Neural progenitor cell (in vitro differentiated cells): ENCODE measurements around the gene TFCP2. TPM values are rescaled to one million over a fixed set of nuclear protein-coding genes. Genes with fewer than 3 reads are reported as not detected.
A peak's percentile ranks its signal among the peaks of the same experiment; 100 is the strongest.

Experiments
- DNase-seq: peaks from one replicate; pipeline ENCODE4 v3.0.0-alpha.2; 2016; ENCODE audit warnings: low spot score
- H2AFZ ChIP-seq: fragments of 200-600 bp; sonication (generic); replicated peaks from 2 replicates; pipeline ENCODE4 v1.6.1; 2016; ENCODE audit warnings: antibody characterized with exemption
- H3F3A ChIP-seq: fragments of 200-600 bp; sonication (generic); 2 replicates; pipeline ENCODE4 v1.6.1; 2016; ENCODE audit warnings: antibody characterized with exemption, low read depth
- H3K27ac ChIP-seq: fragments of 200-600 bp; sonication (generic); 2 replicates; pipeline ENCODE4 v1.5.1; 2016; ENCODE audit warnings: mild to moderate bottlenecking
- H3K27me3 ChIP-seq: fragments of 200-600 bp; sonication (generic); 2 replicates; pipeline ENCODE4 v1.6.1; 2016; ENCODE audit warnings: mild to moderate bottlenecking, moderate library complexity
- H3K36me3 ChIP-seq: fragments of 200-600 bp; sonication (generic); 2 replicates; pipeline ENCODE4 v1.5.1; 2016
- H3K4me1 ChIP-seq: fragments of 200-600 bp; sonication (generic); 2 replicates; pipeline ENCODE4 v1.6.1; 2016; ENCODE audit warnings: mixed run types
- H3K4me2 ChIP-seq: fragments of 200-600 bp; sonication (generic); 2 replicates; pipeline ENCODE4 v1.6.1; 2016
- H3K4me3 ChIP-seq: fragments of 200-600 bp; sonication (generic); 2 replicates; pipeline ENCODE4 v1.5.1; 2016
- H3K79me2 ChIP-seq: fragments of 200-600 bp; sonication (generic); 2 replicates; pipeline ENCODE4 v1.6.1; 2016; ENCODE audit warnings: low read depth
- H3K9ac ChIP-seq: fragments of 200-600 bp; sonication (generic); 2 replicates; pipeline ENCODE4 v1.6.1; 2016
- H3K9me3 ChIP-seq: fragments of 200-600 bp; sonication (generic); 2 replicates; pipeline ENCODE4 v1.5.1; 2016; ENCODE audit warnings: low read depth
- H4K20me1 ChIP-seq: fragments of 200-600 bp; sonication (generic); 2 replicates; pipeline ENCODE4 v1.6.1; 2016; ENCODE audit warnings: low read depth
- H3K27ac Mint-ChIP-seq: 3 replicates; pipeline ENCODE4 v1.8.0; 2021; ENCODE audit warnings: mixed read lengths
- H3K27me3 Mint-ChIP-seq: 2 replicates; pipeline ENCODE4 v1.8.0; 2022; ENCODE audit warnings: low read depth, mild to moderate bottlenecking, inconsistent platforms, moderate library complexity, mixed read lengths; ENCODE audit not compliant: insufficient read depth
- H3K36me3 Mint-ChIP-seq: 3 replicates; pipeline ENCODE4 v1.8.0; 2021; ENCODE audit warnings: mixed read lengths
- H3K4me1 Mint-ChIP-seq: 3 replicates; pipeline ENCODE4 v1.8.0; 2021; ENCODE audit warnings: mixed read lengths
- H3K4me3 Mint-ChIP-seq: 3 replicates; pipeline ENCODE4 v1.8.0; 2021; ENCODE audit warnings: mild to moderate bottlenecking, moderate library complexity, mixed read lengths
- H3K9me3 Mint-ChIP-seq: 3 replicates; pipeline ENCODE4 v1.8.0; 2020; ENCODE audit warnings: mixed read lengths
- EZH2 ChIP-seq: fragments of 200-600 bp; sonication (generic); IDR thresholded peaks from 2 replicates; pipeline ENCODE4 v1.6.1; 2017; ENCODE audit warnings: antibody characterized with exemption, mild to moderate bottlenecking, moderate library complexity
- EZH2phosphoT487 ChIP-seq: fragments of 200-600 bp; sonication (generic); IDR thresholded peaks from 2 replicates; pipeline ENCODE4 v1.6.1; 2017; ENCODE audit warnings: antibody characterized with exemption
- total RNA-seq: library from RNA; depleted of rRNA; stranded (reverse); fragments of >200 nt; gene quantifications from 2 replicates; pipeline ENCODE4 v1.2.3, GENCODE V29; 2015; ENCODE audit warnings: low replicate concordance
- TF ChIP-seq, protein P1 (sequence below): fragments of 200-600 bp; sonication (generic); IDR thresholded peaks from 2 replicates; pipeline ENCODE4 v1.5.1; 2017; ENCODE audit warnings: antibody characterized with exemption, mild to moderate bottlenecking

Gene TFCP2
- total RNA-seq, 1 donor from 2014 or later: 28.8 TPM

DNA sequence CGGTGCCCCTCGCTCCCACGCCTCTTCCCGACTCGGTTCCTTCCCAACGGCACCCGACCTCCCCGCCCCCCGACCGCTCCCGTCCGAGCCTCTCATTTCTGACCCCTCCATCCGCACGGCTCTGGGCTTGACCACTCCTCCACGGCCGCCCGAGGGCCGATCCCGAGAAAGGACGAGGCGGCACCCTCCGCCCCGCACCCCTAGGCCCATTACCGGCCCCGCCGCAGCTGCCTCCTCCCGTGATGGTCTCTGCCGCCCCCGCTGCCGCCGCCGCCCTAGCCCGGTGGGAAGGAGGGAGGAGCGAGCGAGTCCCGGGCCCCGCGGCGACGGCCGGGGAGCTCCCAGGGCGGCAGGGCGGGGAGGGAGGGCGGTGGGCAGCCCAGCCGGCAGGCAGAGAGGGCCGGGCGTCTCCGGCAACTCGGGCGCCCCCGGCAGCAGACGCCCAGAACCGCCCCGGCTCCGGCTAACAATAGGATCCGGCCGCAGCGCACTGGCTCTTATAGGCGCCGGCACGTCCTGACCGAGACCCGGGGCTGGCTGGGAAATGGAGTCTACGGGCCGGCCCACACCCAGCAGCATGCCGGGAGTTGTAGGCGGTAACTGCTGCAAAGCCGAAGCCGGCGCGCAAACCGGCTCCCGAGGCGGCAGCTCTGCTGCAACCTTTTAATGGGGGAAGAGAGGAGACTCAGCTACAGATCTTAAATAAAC lies 89.7 kb downstream of the TFCP2 start, which contains the start of gene CSRNP2:
Gene CSRNP2 (minus strand): TSS at position 471 of the 708 bp plus-strand sequence. CDS start 7,035 bp downstream, outside the sequence.
- no peaks in the 10 kb centered on the region for H3K9me3 Mint-ChIP-seq
- Histone ChIP-seq H3K36me3 (no peaks in the 10 kb centered on the region), H3K27ac (peak within 1 kb of the TSS; percentile 94), H2AFZ (peak within 1 kb of the TSS; percentile 93), H3K9me3 (no peaks in the 10 kb centered on the region), H3K4me2 (peak within 1 kb of the TSS; percentile 91), H3K4me3 (peak within 1 kb of the TSS; percentile 96), H4K20me1 (peaks cover 32% of the 10 kb centered on the region), H3K9ac (peak within 1 kb of the TSS; percentile 89), H3F3A (peaks cover 32% of the 10 kb centered on the region), H3K4me1 (peaks cover 10% of the 10 kb centered on the region), H3K27me3 (no peaks in the 10 kb centered on the region), H3K79me2 (peaks cover 45% of the 10 kb centered on the region)
- peak; percentile 99 for DNase-seq
- H3K27me3 Mint-ChIP-seq: peaks cover 3% of the 10 kb centered on the region
- H3K4me1 Mint-ChIP-seq: peaks cover 29% of the 10 kb centered on the region
- TF ChIP-seq, protein P1, sequence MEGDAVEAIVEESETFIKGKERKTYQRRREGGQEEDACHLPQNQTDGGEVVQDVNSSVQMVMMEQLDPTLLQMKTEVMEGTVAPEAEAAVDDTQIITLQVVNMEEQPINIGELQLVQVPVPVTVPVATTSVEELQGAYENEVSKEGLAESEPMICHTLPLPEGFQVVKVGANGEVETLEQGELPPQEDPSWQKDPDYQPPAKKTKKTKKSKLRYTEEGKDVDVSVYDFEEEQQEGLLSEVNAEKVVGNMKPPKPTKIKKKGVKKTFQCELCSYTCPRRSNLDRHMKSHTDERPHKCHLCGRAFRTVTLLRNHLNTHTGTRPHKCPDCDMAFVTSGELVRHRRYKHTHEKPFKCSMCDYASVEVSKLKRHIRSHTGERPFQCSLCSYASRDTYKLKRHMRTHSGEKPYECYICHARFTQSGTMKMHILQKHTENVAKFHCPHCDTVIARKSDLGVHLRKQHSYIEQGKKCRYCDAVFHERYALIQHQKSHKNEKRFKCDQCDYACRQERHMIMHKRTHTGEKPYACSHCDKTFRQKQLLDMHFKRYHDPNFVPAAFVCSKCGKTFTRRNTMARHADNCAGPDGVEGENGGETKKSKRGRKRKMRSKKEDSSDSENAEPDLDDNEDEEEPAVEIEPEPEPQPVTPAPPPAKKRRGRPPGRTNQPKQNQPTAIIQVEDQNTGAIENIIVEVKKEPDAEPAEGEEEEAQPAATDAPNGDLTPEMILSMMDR: peak; percentile 33
- no peak for TF ChIP-seq EZH2
- H3K36me3 Mint-ChIP-seq: peaks cover 7% of the 10 kb centered on the region
- H3K4me3 Mint-ChIP-seq: peak within 1 kb of the TSS; percentile 99
- H3K27ac Mint-ChIP-seq: peak within 1 kb of the TSS; percentile 93

DNA sequence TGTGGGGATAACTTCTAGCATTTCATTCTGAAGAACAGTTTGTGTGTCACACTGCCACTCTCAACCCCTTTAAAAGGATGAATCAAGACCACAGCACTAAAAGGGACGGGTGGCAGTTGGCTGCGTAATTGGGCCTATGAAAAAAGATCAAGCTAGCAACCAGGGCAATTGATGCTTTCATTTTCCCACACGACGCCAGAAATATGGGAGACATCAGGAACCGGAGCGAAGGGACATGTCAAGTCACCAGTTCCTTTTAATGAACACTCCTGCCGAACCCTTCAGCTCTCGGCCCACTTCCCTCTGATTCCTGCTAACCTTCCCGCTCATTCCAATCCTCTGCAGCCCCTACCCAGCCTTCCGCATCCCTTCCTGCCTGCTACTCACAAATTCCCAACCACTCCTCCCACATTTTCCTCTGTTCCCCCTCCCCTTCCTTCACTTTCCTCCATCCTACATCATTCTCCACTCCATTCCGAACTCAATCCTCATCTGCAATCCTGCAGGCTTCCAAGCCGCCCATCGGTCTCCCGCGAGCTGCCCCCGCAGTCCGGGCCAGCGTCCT lies 90.3 kb downstream of the TFCP2 start:
- Histone ChIP-seq H2AFZ (peak overlapping the region; percentile 77), H3K4me2 (peak overlapping the region; percentile 91), H3K4me1 (peaks cover 10% of the 10 kb centered on the region), H3K4me3 (peak overlapping the region; percentile 96), H3F3A (peaks cover 32% of the 10 kb centered on the region), H3K27ac (peak overlapping the region; percentile 94), H3K36me3 (no peaks in the 10 kb centered on the region), H3K9me3 (no peaks in the 10 kb centered on the region), H3K79me2 (peaks cover 52% of the 10 kb centered on the region), H3K27me3 (no peaks in the 10 kb centered on the region), H3K9ac (peak overlapping the region; percentile 89), H4K20me1 (peaks cover 38% of the 10 kb centered on the region)
- peaks cover 7% of the 10 kb centered on the region for H3K36me3 Mint-ChIP-seq
- H3K27me3 Mint-ChIP-seq: peaks cover 3% of the 10 kb centered on the region
- no peak for DNase-seq
- H3K4me1 Mint-ChIP-seq: peaks cover 33% of the 10 kb centered on the region
- TF ChIP-seq EZH2phosphoT487 (no peak), EZH2 (no peak)
- TF ChIP-seq, protein P1: no peak
- H3K4me3 Mint-ChIP-seq: peak overlapping the region; percentile 99
- H3K27ac Mint-ChIP-seq: peak overlapping the region; percentile 89
- H3K9me3 Mint-ChIP-seq: no peaks in the 10 kb centered on the region

DNA sequence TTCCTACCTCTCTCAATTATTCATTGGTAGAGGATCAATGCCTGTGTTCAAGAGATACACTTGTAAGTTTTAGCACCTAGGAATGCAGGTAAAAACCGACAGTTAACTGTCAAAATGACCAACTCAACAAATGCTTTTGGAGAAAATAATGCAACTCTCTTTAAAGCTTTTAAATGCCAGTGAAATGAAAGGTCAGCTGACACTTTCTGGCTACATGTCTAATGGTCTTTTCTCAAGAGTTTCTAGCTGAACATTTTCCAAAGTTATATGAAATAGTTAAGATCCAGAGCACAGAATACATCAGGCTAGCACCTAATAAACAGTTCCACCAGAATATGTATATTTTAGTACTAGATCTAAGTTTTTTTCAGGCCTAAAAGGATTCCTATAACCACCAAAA lies 91.5 kb downstream of the TFCP2 start:
- Mint-ChIP-seq H3K27me3 (peaks cover 3% of the 10 kb centered on the region), H3K9me3 (no peaks in the 10 kb centered on the region), H3K4me1 (peaks cover 33% of the 10 kb centered on the region), H3K4me3 (peak overlapping the region; percentile 99), H3K27ac (no peak overlapping the region), H3K36me3 (peaks cover 7% of the 10 kb centered on the region)
- Histone ChIP-seq H3K4me3 (peak overlapping the region; percentile 96), H3K9me3 (no peaks in the 10 kb centered on the region), H3K27ac (no peak overlapping the region), H3K4me1 (peaks cover 10% of the 10 kb centered on the region), H3K9ac (peak overlapping the region; percentile 89), H2AFZ (no peak overlapping the region), H4K20me1 (peaks cover 51% of the 10 kb centered on the region), H3K4me2 (peak overlapping the region; percentile 91), H3F3A (peaks cover 32% of the 10 kb centered on the region), H3K79me2 (peaks cover 64% of the 10 kb centered on the region), H3K36me3 (no peaks in the 10 kb centered on the region), H3K27me3 (no peaks in the 10 kb centered on the region)
- no peak for TF ChIP-seq EZH2
- TF ChIP-seq, protein P1: no peak
- no peak for TF ChIP-seq EZH2phosphoT487
- DNase-seq: no peak
